ENCODE results near the gene FOXP4.

DNA sequence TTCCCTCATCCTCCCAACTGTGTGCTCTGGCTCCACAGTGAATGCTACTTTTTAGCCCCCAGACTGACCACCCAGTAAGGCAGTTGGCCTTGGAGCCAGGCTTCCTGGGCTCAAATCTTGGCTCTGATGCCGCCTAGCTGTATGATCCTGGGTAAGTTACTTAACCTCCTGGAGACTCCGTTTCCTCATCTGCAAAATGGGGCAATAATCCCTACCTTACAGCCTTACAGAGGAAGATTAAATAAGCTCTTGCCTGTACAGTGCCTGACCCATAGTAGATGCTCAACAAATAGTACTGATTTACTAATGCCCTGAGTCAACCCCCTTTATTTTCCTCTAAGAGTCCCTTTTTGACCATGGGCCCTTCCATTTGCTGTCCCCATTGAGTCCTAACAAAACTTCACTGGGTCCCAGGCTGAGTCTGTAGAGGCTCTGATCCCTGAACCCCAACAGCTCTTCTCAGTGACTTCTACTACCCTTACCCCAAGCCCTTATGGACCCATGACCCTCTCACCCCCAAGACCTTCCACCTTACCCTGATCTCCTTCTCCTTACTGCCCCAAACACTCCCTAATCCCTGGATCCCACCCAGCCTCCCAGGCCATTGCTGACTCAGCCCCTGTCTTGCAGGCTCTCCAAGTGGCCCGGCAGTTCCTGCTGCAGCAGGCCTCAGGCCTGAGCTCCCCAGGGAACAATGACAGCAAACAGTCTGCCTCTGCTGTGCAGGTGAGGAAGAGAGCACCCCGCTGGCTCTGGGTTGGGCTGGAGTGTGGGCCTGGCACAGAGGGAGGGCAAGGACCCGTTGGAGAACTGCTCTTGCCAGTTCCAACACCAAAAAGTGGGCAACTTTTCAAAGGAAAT is 31.4 kb downstream of the FOXP4 start:
- TF ChIP-seq, protein P1, sequence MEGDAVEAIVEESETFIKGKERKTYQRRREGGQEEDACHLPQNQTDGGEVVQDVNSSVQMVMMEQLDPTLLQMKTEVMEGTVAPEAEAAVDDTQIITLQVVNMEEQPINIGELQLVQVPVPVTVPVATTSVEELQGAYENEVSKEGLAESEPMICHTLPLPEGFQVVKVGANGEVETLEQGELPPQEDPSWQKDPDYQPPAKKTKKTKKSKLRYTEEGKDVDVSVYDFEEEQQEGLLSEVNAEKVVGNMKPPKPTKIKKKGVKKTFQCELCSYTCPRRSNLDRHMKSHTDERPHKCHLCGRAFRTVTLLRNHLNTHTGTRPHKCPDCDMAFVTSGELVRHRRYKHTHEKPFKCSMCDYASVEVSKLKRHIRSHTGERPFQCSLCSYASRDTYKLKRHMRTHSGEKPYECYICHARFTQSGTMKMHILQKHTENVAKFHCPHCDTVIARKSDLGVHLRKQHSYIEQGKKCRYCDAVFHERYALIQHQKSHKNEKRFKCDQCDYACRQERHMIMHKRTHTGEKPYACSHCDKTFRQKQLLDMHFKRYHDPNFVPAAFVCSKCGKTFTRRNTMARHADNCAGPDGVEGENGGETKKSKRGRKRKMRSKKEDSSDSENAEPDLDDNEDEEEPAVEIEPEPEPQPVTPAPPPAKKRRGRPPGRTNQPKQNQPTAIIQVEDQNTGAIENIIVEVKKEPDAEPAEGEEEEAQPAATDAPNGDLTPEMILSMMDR (IDR thresholded peaks at IDR 0.05; ENCODE audit: insufficient read depth, low read depth, low read length) = no peak
- TF ChIP-seq EZH2 (IDR thresholded peaks at IDR 0.05; ENCODE audit: insufficient read depth, low read length) = no peak

Data from astrocyte (in vitro differentiated cells and primary cell).